Heart left ventricle (tissue), 13 donors: ENCODE measurements around the gene IGFBP6.

Source experiments
- CTCF ChIP-seq, 12 donors: fragments of 200-600 bp; sonication (generic) in 4 of 12; IDR thresholded peaks; one replicate each; pipeline versions ENCODE4 v1.5.0 to v1.8.0; 2018 to 2022; ENCODE audit warnings: antibody characterized with exemption in 12 of 12, mild to moderate bottlenecking in 5 of 12
- POLR2A ChIP-seq, 2 donors: fragments of 450-650 bp; IDR thresholded peaks; one replicate each; pipeline ENCODE4 v1.6.1; 2017; ENCODE audit warnings: antibody characterized with exemption in 2 of 2, mild to moderate bottlenecking in 2 of 2, moderate library complexity in 2 of 2
- donor health status: ischemic (EF 13 %, LVEDD 7.1; RV severe dilation, severe dysfunction).
- donor health status: DM: no; HTN: yes; CAD: no.
- donor health status: DM: no; HTN: no; CAD: no.
- donor health status: ischemic (EF 25% LVEDD 6.9; RV normal size, moderate dysfunction).
- donor health status: ischemic (EF 25% LVEDD 5.7; RV mildly dilated, moderate dysfunction).
- donor health status: ischemic (EF 35%, LVEDD 5.7; RV mildly dilated, moderate dysfunction).
- donor health status: nonischemic (EF 11% LVEDD 7.7; RV severe dilation, severe dysfunction).
- donor health status: DM: yes; HTN: yes; CAD: no.
- donor health status: PGD.
- donor health status: ischemic (EF 29% LVEDD 5.4; RV normal size, mild dysfunction).
- donor health status: nonischemic (EF 23%, LVEDD 6.1; RV moderate dilation, normal function).

- TF ChIP-seq POLR2A (IDR thresholded peaks at IDR 0.05): no peak
- TF ChIP-seq CTCF (IDR thresholded peaks at IDR 0.05): no peak
Measured at GRCh38 chr12:53077030-53077429, 20.4 kb upstream of the IGFBP6 start.
